NB4 (cell line): Measurements from ENCODE around the gene SLC7A9.

ENCODE experiments used
- MYC ChIP-seq: IDR thresholded peaks from 2 replicates; pipeline ENCODE4 v1.6.1; 2011; ENCODE audit warnings: low read depth, low read length
- POLR2A ChIP-seq: IDR thresholded peaks from 2 replicates; pipeline ENCODE4 v1.6.1; 2011; ENCODE audit warnings: mild to moderate bottlenecking; ENCODE audit not compliant: insufficient read length; ENCODE audit errors: extremely low read depth
- TF ChIP-seq, protein P1 (sequence below): IDR thresholded peaks from one replicate; pipeline ENCODE4 v1.5.1; 2012; ENCODE audit warnings: low read depth, low read length
- TF ChIP-seq, protein P2 (sequence below): IDR thresholded peaks from 2 replicates; pipeline ENCODE4 v1.6.1; 2011; ENCODE audit warnings: low read depth, low read length

DNA sequence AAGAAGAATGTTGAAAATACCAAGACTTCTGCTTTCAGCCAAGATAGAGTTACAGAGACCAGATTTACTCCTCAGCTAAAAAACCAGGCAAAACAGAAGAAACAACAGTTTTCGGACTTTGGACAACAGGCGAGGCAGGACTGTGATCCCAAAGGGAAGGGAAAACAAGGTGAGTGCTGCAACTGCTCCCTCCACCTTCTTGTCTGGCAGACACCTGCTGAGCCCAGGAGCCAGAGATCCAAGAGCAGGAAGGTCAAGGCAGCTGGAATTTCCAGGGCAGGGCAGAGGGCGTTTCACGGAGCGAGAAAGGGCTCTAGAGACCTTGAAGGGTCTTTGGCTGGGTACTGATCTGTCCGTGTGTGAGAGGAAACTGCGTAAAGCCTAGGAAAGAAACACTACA lies 32.9 kb upstream of the SLC7A9 start:
- TF ChIP-seq, protein P1, sequence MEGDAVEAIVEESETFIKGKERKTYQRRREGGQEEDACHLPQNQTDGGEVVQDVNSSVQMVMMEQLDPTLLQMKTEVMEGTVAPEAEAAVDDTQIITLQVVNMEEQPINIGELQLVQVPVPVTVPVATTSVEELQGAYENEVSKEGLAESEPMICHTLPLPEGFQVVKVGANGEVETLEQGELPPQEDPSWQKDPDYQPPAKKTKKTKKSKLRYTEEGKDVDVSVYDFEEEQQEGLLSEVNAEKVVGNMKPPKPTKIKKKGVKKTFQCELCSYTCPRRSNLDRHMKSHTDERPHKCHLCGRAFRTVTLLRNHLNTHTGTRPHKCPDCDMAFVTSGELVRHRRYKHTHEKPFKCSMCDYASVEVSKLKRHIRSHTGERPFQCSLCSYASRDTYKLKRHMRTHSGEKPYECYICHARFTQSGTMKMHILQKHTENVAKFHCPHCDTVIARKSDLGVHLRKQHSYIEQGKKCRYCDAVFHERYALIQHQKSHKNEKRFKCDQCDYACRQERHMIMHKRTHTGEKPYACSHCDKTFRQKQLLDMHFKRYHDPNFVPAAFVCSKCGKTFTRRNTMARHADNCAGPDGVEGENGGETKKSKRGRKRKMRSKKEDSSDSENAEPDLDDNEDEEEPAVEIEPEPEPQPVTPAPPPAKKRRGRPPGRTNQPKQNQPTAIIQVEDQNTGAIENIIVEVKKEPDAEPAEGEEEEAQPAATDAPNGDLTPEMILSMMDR: no peak
- TF ChIP-seq POLR2A (no peak), MYC (no peak)
- TF ChIP-seq, protein P2, sequence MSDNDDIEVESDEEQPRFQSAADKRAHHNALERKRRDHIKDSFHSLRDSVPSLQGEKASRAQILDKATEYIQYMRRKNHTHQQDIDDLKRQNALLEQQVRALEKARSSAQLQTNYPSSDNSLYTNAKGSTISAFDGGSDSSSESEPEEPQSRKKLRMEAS: no peak
